HG03469 (cell line): ENCODE measurements around the gene PLXDC1.

Source experiments
- ATAC-seq: cut with Tn5 transposase; IDR thresholded peaks from one replicate; pipeline ENCODE4 v1.9.1; 2021; ENCODE audit warnings: mild to moderate bottlenecking, moderate library complexity, moderate number of reproducible peaks; ENCODE audit not compliant: unreplicated experiment

Gene PLXDC1

DNA sequence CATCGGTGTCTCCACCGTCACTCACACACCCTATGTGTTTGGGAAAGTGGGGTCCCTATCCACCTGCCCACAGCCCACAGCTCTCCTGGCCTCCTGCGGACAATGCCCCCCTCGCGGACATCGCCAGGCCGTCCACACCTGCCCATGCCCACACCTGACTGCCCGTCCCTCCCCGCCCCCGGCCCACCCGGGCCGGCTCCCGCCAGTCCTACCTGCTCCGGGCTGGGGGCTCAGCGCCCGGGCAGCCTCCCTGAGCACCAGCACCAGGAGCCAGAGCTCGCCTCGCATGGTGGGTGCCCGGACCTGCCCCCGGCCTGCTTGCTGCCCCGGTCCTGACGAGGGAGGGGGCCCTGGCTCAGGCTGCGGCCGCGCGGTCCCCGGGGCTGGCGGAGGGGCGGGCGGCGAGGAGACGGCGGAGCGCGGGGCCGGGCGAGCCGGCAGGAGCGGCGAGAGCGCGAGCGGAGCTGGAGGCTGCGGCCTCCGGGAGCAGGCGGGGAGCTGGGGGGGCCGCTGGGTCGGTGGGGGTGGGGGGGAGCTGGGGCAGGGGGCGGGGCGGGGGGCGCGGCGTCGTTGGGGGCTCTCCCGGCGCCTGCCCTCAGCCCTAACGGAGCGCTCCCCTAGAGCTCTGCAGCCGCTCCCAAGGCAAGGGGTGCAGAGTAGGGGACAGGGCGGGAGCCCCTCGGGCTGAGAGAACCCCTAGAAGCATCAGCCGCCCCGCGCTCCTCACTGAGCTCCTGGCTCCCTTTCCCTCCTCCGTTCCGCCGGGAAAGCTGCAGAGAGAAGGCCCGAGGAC, at the start of gene PLXDC1:
TSS of gene PLXDC1 (minus strand) at position 488 of the 793 bp plus-strand sequence. CDS start at position 288, 200 bp downstream.
- no peak for ATAC-seq

GRCh38 chr17:39200957-39201510, 49.6 kb upstream of the PLXDC1 start:
- ATAC-seq: no peak

GRCh38 chr17:39200070-39200879, 48.8 kb upstream of the PLXDC1 start, which contains the start of gene RPL19:
Gene RPL19, plus strand, starts transcription at chr17:39200283. Its CDS starts 62 bp downstream, at chr17:39200345.
- peak; percentile 32 for ATAC-seq

- ATAC-seq: peak; percentile 54
Observed at GRCh38 chr17:39199820-39200069, 48.3 kb upstream of the PLXDC1 start.

DNA sequence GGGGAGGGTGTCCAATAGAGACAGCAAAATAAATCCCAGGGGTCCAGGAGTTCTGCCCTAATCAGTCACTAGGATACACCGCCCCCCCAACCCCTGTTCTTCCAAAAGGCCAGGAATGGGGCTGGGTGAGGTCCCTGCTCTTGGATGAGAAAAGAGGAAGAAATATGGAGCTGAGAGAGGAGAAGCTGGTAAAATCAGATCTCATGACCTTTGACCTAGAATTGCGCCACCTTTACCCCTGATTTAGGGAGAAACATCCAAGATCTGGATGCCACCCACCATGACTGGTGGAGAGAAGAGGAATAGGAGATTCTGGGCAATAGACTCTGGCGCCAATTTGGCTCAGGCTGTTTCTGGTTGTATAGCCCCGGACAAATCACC, 46.7 kb upstream of the PLXDC1 start:
- ATAC-seq: no peak

DNA sequence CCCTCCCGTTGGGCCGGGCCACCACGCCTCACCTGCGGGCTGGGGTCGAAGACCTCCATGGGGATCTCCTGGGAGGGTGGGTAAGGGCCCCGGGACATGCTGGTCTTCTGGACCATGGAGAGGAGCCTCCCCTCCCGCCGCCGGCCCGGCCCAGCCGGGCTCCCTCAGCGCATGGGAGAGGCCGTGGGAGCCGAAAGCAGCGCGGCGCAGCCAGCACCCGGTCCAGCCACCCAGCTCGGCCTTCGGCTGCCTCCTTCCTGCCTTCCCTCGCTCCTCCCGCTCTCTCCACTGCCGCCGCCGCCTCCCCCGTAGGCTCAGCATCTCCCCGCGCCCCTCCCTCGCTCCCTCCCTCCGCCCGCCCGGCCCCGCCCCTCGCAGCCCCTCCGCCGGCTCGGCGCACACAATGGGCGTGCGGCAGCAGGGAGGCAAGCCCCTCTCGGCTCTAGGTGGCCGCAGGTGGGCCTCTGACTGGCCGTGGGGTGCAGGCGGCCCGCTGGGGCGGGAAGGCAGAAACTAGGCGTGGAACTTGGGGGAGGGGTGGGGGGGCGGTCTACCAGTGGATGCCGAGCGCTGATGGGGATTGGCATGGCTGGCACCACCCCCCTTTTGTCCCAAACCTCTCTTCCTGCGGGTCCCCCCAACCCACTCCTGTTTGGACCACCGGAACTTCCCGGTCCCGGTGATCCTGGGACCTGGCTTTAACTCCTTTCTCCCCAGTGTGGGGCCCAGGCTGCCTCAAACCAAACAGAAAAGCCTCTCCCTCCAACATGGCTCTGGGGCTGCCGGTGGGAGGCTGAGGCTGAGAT, 46.1 kb upstream of the PLXDC1 start, which contains the start of gene CACNB1:
TSS of gene CACNB1 (minus strand) at position 290 of the 806 bp plus-strand sequence. CDS start at position 116, 174 bp downstream.
- no peak for ATAC-seq

- ATAC-seq: no peak
Observed at GRCh38 chr17:39196808-39197291, 45.4 kb upstream of the PLXDC1 start.

- no peak for ATAC-seq
Observed at GRCh38 chr17:39196241-39196807, 44.9 kb upstream of the PLXDC1 start.

DNA sequence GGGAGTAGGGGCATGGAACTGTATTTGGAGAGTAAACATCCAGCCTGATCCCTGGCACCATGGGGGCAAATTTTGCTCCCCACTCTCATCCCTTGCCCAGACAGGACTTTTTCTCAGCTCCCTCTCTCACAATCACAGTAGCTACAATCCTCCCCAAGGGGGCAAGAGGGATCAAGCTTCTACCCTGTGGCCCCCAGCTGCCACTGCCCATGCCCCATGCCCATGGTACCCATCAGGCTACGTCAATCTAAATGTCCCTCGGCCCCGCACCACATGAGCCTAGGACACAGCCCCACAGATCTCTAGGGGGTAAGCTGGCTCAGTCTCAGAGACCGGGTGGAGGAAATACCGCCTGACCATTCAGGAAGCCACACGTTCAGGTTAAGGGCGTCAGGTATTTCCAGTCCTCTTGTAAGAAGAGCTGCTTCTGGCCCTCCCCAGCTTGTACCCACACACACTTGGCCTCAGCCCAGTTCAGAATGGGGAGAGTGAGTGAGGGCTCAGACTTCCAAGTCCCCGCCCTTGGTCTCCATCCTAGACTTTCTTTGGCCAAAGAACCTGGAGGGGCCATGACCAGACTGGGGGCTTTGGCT, 44.2 kb upstream of the PLXDC1 start:
- no peak for ATAC-seq

- ATAC-seq: no peak
Observed at GRCh38 chr17:39194985-39195524, 43.6 kb upstream of the PLXDC1 start.

DNA sequence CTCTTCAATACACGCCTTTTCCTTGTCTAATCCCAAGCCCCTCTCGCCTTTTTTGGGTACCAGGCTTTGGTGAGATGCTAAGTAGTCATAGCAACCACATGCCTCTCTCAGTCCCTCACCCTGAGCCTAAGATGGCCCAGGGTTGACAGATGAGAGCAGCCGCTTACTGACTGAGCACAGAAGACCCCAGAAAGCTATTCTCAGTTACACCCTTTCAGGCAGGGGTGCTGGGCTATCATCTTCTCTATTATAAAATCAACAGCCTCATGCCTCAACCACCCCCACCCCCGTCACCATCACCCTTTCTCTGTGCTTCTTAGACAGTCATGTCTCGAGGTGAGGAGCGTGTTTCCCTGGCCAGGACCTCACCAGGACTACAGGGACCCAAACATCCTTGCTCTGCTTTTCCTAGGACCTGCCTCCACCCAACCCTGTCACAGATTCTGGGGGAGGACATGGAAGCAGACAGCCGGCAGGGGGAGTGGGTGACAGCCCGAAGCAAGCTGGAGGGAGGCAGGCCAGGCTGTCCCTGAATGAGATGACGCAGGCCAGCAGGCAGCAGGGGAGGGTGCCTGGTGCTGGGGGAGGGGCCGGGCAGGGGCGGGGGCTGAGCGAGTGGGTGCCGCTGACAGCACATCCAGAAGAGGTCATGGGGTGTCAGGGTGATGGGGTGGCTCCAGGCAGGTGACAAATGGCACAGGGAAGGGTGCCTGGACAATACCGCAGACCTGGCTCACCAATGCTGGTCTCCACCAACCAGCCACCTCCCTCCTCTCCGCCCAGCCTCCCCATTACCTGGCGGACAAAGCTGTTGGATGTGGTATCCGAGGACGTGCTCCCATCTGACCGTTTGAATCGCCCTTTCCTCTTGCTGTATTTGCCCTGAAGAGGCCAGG, 42.9 kb upstream of the PLXDC1 start:
- no peak for ATAC-seq

GRCh38 chr17:39193346-39193745, 41.9 kb upstream of the PLXDC1 start:
- ATAC-seq: no peak

- ATAC-seq: no peak
Observed at GRCh38 chr17:39192901-39193300, 41.5 kb upstream of the PLXDC1 start.

- no peak for ATAC-seq
Observed at GRCh38 chr17:39191750-39192510, 40.5 kb upstream of the PLXDC1 start.

- ATAC-seq: no peak
Observed at GRCh38 chr17:39187152-39187830, 35.9 kb upstream of the PLXDC1 start.

GRCh38 chr17:39186481-39187002, 35.1 kb upstream of the PLXDC1 start:
- ATAC-seq: no peak

DNA sequence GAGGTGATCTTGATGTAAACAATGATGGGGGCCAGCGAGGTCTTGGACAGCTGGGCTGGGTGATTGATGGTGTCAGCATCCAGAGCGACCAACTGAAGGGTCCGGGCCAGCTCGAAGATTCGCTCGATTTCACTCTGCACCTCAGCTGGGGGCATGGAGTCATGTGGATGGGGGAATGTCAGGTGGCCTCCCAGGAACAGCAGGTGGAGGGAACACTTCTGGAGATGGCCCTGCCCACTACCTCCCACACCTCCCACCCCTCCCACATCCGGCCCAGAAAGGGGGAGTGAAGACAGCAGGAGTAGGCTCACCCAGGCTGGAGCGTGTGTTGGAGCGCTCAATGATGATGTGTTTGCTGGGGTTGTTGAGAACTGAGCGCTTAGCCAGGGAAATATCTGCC, 32.3 kb upstream of the PLXDC1 start:
- no peak for ATAC-seq
